Measurements from ENCODE around the gene SLF1. TPM values are rescaled to one million over a fixed set of nuclear protein-coding genes. Genes with fewer than 3 reads are reported as not detected.

Gene SLF1
- total and polyA plus RNA-seq, 2 experiments from 2014 or later, result 36.3 to 43.8 TPM

DNA sequence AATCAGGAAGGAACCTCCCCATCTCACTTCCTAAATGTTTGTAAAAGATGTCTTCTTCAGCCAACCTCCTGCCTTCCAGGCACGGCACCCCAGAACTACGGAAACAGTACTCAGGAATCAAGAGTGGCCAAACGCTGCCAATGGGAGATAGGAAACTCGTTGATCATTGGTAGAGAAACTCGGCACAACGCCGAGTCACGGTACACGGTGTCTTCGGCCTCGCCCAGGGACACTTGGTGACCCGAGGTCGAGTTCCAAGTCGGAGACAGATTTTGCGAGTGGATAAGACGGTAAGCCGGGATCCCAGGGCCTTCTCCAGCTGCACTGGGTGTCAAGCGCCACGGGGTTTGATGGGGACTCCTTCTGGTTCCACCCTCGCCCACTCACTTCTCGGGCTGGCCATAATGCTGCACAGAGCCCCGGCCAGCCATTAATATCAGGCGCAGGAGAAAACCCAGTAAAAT is 408 bp upstream of the SLF1 start (continued):
- TF ChIP-seq, protein P1, sequence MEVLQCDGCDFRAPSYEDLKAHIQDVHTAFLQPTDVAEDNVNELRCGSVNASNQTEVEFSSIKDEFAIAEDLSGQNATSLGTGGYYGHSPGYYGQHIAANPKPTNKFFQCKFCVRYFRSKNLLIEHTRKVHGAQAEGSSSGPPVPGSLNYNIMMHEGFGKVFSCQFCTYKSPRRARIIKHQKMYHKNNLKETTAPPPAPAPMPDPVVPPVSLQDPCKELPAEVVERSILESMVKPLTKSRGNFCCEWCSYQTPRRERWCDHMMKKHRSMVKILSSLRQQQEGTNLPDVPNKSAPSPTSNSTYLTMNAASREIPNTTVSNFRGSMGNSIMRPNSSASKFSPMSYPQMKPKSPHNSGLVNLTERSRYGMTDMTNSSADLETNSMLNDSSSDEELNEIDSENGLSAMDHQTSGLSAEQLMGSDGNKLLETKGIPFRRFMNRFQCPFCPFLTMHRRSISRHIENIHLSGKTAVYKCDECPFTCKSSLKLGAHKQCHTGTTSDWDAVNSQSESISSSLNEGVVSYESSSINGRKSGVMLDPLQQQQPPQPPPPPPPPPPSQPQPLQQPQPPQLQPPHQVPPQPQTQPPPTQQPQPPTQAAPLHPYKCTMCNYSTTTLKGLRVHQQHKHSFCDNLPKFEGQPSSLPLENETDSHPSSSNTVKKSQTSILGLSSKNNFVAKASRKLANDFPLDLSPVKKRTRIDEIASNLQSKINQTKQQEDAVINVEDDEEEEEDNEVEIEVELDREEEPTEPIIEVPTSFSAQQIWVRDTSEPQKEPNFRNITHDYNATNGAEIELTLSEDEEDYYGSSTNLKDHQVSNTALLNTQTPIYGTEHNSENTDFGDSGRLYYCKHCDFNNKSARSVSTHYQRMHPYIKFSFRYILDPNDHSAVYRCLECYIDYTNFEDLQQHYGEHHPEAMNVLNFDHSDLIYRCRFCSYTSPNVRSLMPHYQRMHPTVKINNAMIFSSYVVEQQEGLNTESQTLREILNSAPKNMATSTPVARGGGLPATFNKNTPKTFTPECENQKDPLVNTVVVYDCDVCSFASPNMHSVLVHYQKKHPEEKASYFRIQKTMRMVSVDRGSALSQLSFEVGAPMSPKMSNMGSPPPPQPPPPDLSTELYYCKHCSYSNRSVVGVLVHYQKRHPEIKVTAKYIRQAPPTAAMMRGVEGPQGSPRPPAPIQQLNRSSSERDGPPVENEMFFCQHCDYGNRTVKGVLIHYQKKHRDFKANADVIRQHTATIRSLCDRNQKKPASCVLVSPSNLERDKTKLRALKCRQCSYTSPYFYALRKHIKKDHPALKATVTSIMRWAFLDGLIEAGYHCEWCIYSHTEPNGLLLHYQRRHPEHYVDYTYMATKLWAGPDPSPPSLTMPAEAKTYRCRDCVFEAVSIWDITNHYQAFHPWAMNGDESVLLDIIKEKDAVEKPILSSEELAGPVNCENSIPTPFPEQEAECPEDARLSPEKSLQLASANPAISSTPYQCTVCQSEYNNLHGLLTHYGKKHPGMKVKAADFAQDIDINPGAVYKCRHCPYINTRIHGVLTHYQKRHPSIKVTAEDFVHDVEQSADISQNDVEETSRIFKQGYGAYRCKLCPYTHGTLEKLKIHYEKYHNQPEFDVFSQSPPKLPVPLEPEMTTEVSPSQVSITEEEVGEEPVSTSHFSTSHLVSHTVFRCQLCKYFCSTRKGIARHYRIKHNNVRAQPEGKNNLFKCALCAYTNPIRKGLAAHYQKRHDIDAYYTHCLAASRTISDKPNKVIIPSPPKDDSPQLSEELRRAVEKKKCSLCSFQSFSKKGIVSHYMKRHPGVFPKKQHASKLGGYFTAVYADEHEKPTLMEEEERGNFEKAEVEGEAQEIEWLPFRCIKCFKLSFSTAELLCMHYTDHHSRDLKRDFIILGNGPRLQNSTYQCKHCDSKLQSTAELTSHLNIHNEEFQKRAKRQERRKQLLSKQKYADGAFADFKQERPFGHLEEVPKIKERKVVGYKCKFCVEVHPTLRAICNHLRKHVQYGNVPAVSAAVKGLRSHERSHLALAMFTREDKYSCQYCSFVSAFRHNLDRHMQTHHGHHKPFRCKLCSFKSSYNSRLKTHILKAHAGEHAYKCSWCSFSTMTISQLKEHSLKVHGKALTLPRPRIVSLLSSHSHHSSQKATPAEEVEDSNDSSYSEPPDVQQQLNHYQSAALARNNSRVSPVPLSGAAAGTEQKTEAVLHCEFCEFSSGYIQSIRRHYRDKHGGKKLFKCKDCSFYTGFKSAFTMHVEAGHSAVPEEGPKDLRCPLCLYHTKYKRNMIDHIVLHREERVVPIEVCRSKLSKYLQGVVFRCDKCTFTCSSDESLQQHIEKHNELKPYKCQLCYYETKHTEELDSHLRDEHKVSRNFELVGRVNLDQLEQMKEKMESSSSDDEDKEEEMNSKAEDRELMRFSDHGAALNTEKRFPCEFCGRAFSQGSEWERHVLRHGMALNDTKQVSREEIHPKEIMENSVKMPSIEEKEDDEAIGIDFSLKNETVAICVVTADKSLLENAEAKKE (CRISPR knock-in tag; IDR thresholded peaks at IDR 0.05), result no peak

DNA sequence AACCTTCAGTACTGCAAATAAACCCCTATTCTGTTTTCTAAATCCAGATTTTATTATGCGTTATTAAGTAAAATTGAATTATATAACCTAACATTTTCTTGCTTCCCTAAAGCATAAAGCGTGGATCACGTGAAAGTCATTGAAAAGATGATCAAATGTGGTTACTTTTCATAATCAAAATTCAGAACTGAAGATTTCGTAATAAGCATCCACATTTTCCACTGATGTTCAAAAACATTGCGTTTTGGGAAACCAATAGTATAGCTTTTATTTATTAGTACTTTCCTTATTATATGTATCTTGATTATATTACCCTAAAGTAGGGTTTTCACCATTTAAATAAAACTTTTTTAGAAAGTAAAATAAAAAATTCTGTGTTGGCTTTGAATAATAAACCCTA is 1.8 kb downstream of the SLF1 start:
- H3K4me3 Mint-ChIP-seq, result peak overlapping the region; percentile 90; the same call in 1 of the 3 replicates
- Histone ChIP-seq H3K4me3 (no peak overlapping the region), H3K79me2 (replicated peaks; ENCODE audit: insufficient read depth) (peaks cover 67% of the 10 kb centered on the region)

More for the DNA sequence above, 1.8 kb downstream of the SLF1 start:
- TF ChIP-seq JUNB (IDR thresholded peaks at IDR 0.05; ENCODE audit: unreplicated experiment) (no peak), POLR2AphosphoS5 (IDR thresholded peaks at IDR 0.05; ENCODE audit: low read depth) (no peak)
- TF ChIP-seq, protein P2, sequence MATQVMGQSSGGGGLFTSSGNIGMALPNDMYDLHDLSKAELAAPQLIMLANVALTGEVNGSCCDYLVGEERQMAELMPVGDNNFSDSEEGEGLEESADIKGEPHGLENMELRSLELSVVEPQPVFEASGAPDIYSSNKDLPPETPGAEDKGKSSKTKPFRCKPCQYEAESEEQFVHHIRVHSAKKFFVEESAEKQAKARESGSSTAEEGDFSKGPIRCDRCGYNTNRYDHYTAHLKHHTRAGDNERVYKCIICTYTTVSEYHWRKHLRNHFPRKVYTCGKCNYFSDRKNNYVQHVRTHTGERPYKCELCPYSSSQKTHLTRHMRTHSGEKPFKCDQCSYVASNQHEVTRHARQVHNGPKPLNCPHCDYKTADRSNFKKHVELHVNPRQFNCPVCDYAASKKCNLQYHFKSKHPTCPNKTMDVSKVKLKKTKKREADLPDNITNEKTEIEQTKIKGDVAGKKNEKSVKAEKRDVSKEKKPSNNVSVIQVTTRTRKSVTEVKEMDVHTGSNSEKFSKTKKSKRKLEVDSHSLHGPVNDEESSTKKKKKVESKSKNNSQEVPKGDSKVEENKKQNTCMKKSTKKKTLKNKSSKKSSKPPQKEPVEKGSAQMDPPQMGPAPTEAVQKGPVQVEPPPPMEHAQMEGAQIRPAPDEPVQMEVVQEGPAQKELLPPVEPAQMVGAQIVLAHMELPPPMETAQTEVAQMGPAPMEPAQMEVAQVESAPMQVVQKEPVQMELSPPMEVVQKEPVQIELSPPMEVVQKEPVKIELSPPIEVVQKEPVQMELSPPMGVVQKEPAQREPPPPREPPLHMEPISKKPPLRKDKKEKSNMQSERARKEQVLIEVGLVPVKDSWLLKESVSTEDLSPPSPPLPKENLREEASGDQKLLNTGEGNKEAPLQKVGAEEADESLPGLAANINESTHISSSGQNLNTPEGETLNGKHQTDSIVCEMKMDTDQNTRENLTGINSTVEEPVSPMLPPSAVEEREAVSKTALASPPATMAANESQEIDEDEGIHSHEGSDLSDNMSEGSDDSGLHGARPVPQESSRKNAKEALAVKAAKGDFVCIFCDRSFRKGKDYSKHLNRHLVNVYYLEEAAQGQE (IDR thresholded peaks at IDR 0.05; ENCODE audit: unreplicated experiment), result no peak
- TF ChIP-seq, protein P3, sequence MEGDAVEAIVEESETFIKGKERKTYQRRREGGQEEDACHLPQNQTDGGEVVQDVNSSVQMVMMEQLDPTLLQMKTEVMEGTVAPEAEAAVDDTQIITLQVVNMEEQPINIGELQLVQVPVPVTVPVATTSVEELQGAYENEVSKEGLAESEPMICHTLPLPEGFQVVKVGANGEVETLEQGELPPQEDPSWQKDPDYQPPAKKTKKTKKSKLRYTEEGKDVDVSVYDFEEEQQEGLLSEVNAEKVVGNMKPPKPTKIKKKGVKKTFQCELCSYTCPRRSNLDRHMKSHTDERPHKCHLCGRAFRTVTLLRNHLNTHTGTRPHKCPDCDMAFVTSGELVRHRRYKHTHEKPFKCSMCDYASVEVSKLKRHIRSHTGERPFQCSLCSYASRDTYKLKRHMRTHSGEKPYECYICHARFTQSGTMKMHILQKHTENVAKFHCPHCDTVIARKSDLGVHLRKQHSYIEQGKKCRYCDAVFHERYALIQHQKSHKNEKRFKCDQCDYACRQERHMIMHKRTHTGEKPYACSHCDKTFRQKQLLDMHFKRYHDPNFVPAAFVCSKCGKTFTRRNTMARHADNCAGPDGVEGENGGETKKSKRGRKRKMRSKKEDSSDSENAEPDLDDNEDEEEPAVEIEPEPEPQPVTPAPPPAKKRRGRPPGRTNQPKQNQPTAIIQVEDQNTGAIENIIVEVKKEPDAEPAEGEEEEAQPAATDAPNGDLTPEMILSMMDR (conservative IDR thresholded peaks at IDR 0.05; ENCODE audit: low read depth in 2 of 2), result no peak
- Histone ChIP-seq H3F3A (replicated peaks; ENCODE audit: low read depth) (no peaks in the 10 kb centered on the region), H3K27me3 (ENCODE audit: insufficient read depth) (no peaks in the 10 kb centered on the region), H3K4me1 (ENCODE audit: insufficient read depth) (peaks cover 18% of the 10 kb centered on the region), H2AFZ (no peak overlapping the region), H3K36me3 (ENCODE audit: insufficient read depth) (no peaks in the 10 kb centered on the region), H4K20me1 (replicated peaks; ENCODE audit: insufficient read depth) (peaks cover 23% of the 10 kb centered on the region), H3K27ac (ENCODE audit: low read depth) (no peak overlapping the region), H3K9me2 (ENCODE audit: insufficient read depth) (no peaks in the 10 kb centered on the region), H3K4me2 (no peak overlapping the region)
- H3K9me3 Mint-ChIP-seq, result no peaks in the 10 kb centered on the region
- H3K27ac Mint-ChIP-seq, result no peak overlapping the region
- H3K4me1 Mint-ChIP-seq, result peaks cover 21% of the 10 kb centered on the region
- DNase-seq (ENCODE audit: low spot score) (no peak), ATAC-seq (no peak)
- H3K36me3 Mint-ChIP-seq (ENCODE audit: low read depth), result no peaks in the 10 kb centered on the region; the same call in 2 of the 3 replicates
- no peaks in the 10 kb centered on the region for H3K27me3 Mint-ChIP-seq (ENCODE audit: insufficient read depth, low read depth, poor library complexity)

All from GM23338 (cell line).